Measurements from ENCODE around the gene OR5B3.
"Not testable (repeated sequence)": the region's sequence is repeated elsewhere in the genome, so short reads cannot be mapped to it uniquely, and the experiment has no call there.

The OR5B3 gene

DNA sequence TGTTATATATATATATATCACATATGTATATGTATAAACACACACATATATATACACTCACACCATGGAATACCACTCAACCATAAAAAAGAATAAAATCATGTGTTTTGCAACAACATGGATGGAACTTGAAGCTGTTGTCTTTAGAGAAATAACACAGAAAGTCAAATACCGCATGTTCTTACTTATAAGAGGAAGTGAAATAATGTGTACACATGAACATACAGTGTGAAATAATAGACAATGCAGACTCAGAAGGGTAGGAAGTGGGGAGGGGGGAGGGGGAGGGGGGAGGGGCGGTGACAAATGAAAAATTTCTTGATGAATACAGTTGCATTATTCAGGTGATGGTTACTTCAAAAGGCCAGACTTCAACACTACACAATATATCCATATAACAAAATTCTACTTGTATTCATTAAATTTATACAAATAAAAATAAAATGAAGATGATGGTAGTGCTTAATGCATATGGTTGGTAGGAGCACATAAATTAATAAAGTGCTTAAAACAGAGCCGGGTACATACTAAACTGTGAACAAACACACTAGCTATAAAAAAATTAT lies 27.0 kb upstream of the OR5B3 start:
- DNase-seq (ENCODE audit: low spot score): no peak
- in situ Hi-C loops (cut with MboI; ENCODE audit: low sequenced_read_pairs, unreplicated experiment): no loop called here
- no peak for TF ChIP-seq CTCF (IDR thresholded peaks at IDR 0.05; ENCODE audit: borderline replicate concordance, control extremely low read depth, extremely low read depth, insufficient read depth, missing control alignments)

- TF ChIP-seq CTCF (IDR thresholded peaks at IDR 0.05; ENCODE audit: borderline replicate concordance, control extremely low read depth, extremely low read depth, insufficient read depth, missing control alignments): no peak
- in situ Hi-C loops (cut with MboI; ENCODE audit: low sequenced_read_pairs, unreplicated experiment): no loop called here
- DNase-seq (ENCODE audit: low spot score): no peak
Measured at GRCh38 chr11:58429273-58429672, 22.6 kb upstream of the OR5B3 start.

DNA sequence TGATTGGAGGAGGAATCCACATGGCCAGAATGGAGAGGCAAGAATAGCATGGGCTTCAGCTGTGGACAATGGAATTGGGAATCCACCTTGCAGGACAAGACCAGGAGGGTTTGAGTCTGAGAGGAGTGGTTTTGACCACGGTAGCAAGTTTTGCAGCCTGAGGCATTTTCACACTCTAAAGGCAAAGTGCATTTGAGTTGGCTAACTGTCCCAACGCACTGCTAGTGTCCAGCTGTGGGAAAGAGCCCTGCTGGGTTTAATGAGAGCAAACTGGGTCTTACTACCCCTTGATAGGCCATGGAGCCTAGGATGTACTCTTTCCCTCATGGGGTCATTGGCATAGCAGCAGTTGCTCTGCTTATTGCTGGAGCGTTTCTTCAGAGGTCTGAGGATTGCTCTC lies 21.3 kb upstream of the OR5B3 start, which contains the start of gene OR5B2:
OR5B2 (minus strand) TSS at position 101 of the 400 bp plus-strand sequence. CDS start 4,860 bp downstream, outside the sequence.
- DNase-seq (ENCODE audit: low spot score): no peak
- in situ Hi-C loops (cut with MboI; ENCODE audit: low sequenced_read_pairs, unreplicated experiment): no loop called here
- no peak for TF ChIP-seq CTCF (IDR thresholded peaks at IDR 0.05; ENCODE audit: borderline replicate concordance, control extremely low read depth, extremely low read depth, insufficient read depth, missing control alignments)

DNA sequence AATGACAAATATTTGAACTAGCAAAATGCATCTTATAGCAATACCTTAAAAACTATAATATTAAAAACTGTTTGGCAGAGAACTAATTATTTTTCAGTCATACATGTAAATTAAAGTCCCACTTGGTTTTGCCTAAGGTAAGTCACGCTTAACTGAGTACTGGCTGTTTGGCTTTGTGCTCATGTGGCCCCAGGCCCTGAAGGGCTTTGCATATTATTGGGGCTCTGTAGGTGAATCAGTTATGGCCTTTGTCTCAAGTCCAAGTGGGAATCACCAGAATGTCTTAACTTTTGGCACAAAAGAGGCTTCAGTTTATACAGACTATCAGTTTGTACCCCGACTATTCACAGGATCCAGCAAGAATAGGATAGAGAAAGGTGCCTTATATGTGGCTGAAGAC lies 7.1 kb downstream of the OR5B3 start:
- DNase-seq (ENCODE audit: low spot score); in situ Hi-C loops (cut with MboI; ENCODE audit: low sequenced_read_pairs, unreplicated experiment): not testable (repeated sequence)

GRCh38 chr11:58395581-58395980 lies 11.1 kb downstream of the OR5B3 start:
- no peak for DNase-seq (ENCODE audit: low spot score)
- no peak for TF ChIP-seq CTCF (IDR thresholded peaks at IDR 0.05; ENCODE audit: borderline replicate concordance, control extremely low read depth, extremely low read depth, insufficient read depth, missing control alignments)
- in situ Hi-C loops (cut with MboI; ENCODE audit: low sequenced_read_pairs, unreplicated experiment): no loop called here

DNA sequence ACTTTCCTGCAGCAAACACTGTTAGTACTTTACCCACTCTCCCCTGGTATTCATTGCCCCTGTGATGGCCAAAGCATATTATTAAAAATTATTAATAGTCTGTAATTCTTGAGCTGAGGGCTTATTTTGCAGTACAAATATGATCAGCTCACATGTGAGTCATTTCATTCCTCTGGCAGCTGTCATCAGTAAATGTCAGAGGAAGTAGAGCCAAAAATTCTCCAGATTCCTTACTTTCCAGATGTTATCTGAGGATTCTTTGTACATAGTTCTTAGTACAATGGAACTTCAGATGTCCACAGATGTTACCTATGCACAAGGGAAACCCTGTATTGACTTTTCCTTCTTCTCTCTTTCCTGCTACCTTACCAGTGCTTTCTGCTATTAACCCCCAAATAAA lies 12.5 kb downstream of the OR5B3 start:
- DNase-seq (ENCODE audit: low spot score): no peak
- no peak for TF ChIP-seq CTCF (IDR thresholded peaks at IDR 0.05; ENCODE audit: borderline replicate concordance, control extremely low read depth, extremely low read depth, insufficient read depth, missing control alignments)
- in situ Hi-C loops (cut with MboI; ENCODE audit: low sequenced_read_pairs, unreplicated experiment): no loop called here

- TF ChIP-seq CTCF (IDR thresholded peaks at IDR 0.05; ENCODE audit: borderline replicate concordance, control extremely low read depth, extremely low read depth, insufficient read depth, missing control alignments): no peak
- in situ Hi-C loops (cut with MboI; ENCODE audit: low sequenced_read_pairs, unreplicated experiment): no loop called here
- DNase-seq (ENCODE audit: low spot score): no peak
Measured at GRCh38 chr11:58392746-58393145, 13.9 kb downstream of the OR5B3 start.
